IPS-18a (cell line): ENCODE results near the gene RAD17.
"Not testable (repeated sequence)": the region's sequence is repeated elsewhere in the genome, so short reads cannot be mapped to it uniquely, and the experiment has no call there.

Experiments used
- H3K27ac ChIP-seq: one replicate; pipeline ENCODE4 v1.5.1; 2013; ENCODE audit warnings: low read length
- H3K27me3 ChIP-seq: one replicate; pipeline ENCODE4 v1.6.1; 2013; ENCODE audit warnings: mild to moderate bottlenecking, low read length; ENCODE audit not compliant: control insufficient read depth, insufficient read depth
- H3K36me3 ChIP-seq: one replicate; pipeline ENCODE4 v1.6.1; 2013; ENCODE audit warnings: low read depth, low read length; ENCODE audit not compliant: control insufficient read depth
- H3K4me1 ChIP-seq: one replicate; pipeline ENCODE4 v1.6.1; 2013; ENCODE audit warnings: low read depth, low read length; ENCODE audit not compliant: control insufficient read depth
- H3K4me3 ChIP-seq: one replicate; pipeline ENCODE4 v1.5.1; 2013; ENCODE audit warnings: low read length
- H3K9ac ChIP-seq: one replicate; pipeline ENCODE4 v1.6.1; 2013; ENCODE audit warnings: mild to moderate bottlenecking, low read length, moderate library complexity
- H3K9me3 ChIP-seq: one replicate; pipeline ENCODE4 v1.6.1; 2013; ENCODE audit warnings: low read depth, low read length; ENCODE audit not compliant: control insufficient read depth

Gene RAD17

GRCh38 chr5:69369340-69370121 is at the start of gene RAD17, which contains the start of the genes AK6 and TAF9:
RAD17 (plus strand) TSS chr5:69369818; CDS start chr5:69372209, 2,391 bp downstream.
AK6 (minus strand) TSS chr5:69369520; CDS start chr5:69369490, 30 bp downstream.
TAF9 (minus strand) TSS chr5:69369520; CDS start chr5:69365737, 3,783 bp downstream.
- peak within 1 kb of the TSS; percentile 94 for H3K27ac ChIP-seq
- H3K4me1 ChIP-seq = peaks cover 12% of the 10 kb centered on the region
- peak within 1 kb of the TSS; percentile 98 for H3K9ac ChIP-seq
- H3K36me3 ChIP-seq = peaks cover 26% of the 10 kb centered on the region
- no peaks in the 10 kb centered on the region for H3K9me3 ChIP-seq
- H3K4me3 ChIP-seq = peak within 1 kb of the TSS; percentile 97
- no peaks in the 10 kb centered on the region for H3K27me3 ChIP-seq

- Histone ChIP-seq H3K4me1 (no peaks in the 10 kb centered on the region), H3K36me3 (no peaks in the 10 kb centered on the region), H3K4me3 (no peak overlapping the region), H3K27ac (no peak overlapping the region), H3K9me3 (no peaks in the 10 kb centered on the region), H3K9ac (no peak overlapping the region), H3K27me3 (no peaks in the 10 kb centered on the region)
Observed at GRCh38 chr5:69326365-69326764, 43.3 kb upstream of the RAD17 start.

- no peaks in the 10 kb centered on the region for H3K27me3 ChIP-seq
- H3K4me3 ChIP-seq = no peak overlapping the region
- H3K9ac ChIP-seq = no peak overlapping the region
- no peak overlapping the region for H3K27ac ChIP-seq
- H3K4me1 ChIP-seq = peaks cover 4% of the 10 kb centered on the region
- no peaks in the 10 kb centered on the region for H3K9me3 ChIP-seq
- H3K36me3 ChIP-seq = no peaks in the 10 kb centered on the region
Observed at GRCh38 chr5:69329905-69330489, 39.6 kb upstream of the RAD17 start.

- Histone ChIP-seq H3K27me3 (no peaks in the 10 kb centered on the region), H3K4me3 (peak overlapping the region; percentile 59), H3K27ac (no peak overlapping the region), H3K9ac (peak overlapping the region; percentile 40), H3K9me3 (no peaks in the 10 kb centered on the region), H3K4me1 (peaks cover 4% of the 10 kb centered on the region), H3K36me3 (no peaks in the 10 kb centered on the region)
Observed at GRCh38 chr5:69331528-69332445, 37.8 kb upstream of the RAD17 start.

GRCh38 chr5:69333668-69334315 is 35.8 kb upstream of the RAD17 start:
- H3K9ac ChIP-seq, H3K36me3 ChIP-seq, H3K27ac ChIP-seq, H3K4me1 ChIP-seq, H3K27me3 ChIP-seq, H3K9me3 ChIP-seq, H3K4me3 ChIP-seq: not testable (repeated sequence)

- Histone ChIP-seq H3K9me3 (no peaks in the 10 kb centered on the region), H3K27ac (no peak overlapping the region), H3K9ac (no peak overlapping the region), H3K4me1 (peaks cover 4% of the 10 kb centered on the region), H3K4me3 (no peak overlapping the region), H3K36me3 (no peaks in the 10 kb centered on the region), H3K27me3 (no peaks in the 10 kb centered on the region)
Observed at GRCh38 chr5:69334793-69335268, 34.8 kb upstream of the RAD17 start.

GRCh38 chr5:69335341-69335935 is 34.2 kb upstream of the RAD17 start:
- no peak overlapping the region for H3K9ac ChIP-seq
- no peaks in the 10 kb centered on the region for H3K36me3 ChIP-seq
- H3K4me1 ChIP-seq = peaks cover 4% of the 10 kb centered on the region
- H3K27ac ChIP-seq = no peak overlapping the region
- H3K9me3 ChIP-seq = no peaks in the 10 kb centered on the region
- no peaks in the 10 kb centered on the region for H3K27me3 ChIP-seq
- H3K4me3 ChIP-seq = no peak overlapping the region

- no peaks in the 10 kb centered on the region for H3K36me3 ChIP-seq
- no peaks in the 10 kb centered on the region for H3K4me1 ChIP-seq
- no peaks in the 10 kb centered on the region for H3K9me3 ChIP-seq
- H3K4me3 ChIP-seq = no peak overlapping the region
- no peaks in the 10 kb centered on the region for H3K27me3 ChIP-seq
- H3K9ac ChIP-seq = no peak overlapping the region
- H3K27ac ChIP-seq = no peak overlapping the region
Observed at GRCh38 chr5:69341520-69342161, 28.0 kb upstream of the RAD17 start.

GRCh38 chr5:69343083-69343482 is 26.5 kb upstream of the RAD17 start:
- H3K9me3 ChIP-seq = no peaks in the 10 kb centered on the region
- no peaks in the 10 kb centered on the region for H3K4me1 ChIP-seq
- H3K27me3 ChIP-seq = no peaks in the 10 kb centered on the region
- no peak overlapping the region for H3K27ac ChIP-seq
- H3K36me3 ChIP-seq = no peaks in the 10 kb centered on the region
- H3K4me3 ChIP-seq = no peak overlapping the region
- H3K9ac ChIP-seq = no peak overlapping the region

- H3K4me3 ChIP-seq = no peak overlapping the region
- no peaks in the 10 kb centered on the region for H3K27me3 ChIP-seq
- no peak overlapping the region for H3K9ac ChIP-seq
- H3K9me3 ChIP-seq = no peaks in the 10 kb centered on the region
- peaks cover 26% of the 10 kb centered on the region for H3K36me3 ChIP-seq
- H3K27ac ChIP-seq = no peak overlapping the region
- no peaks in the 10 kb centered on the region for H3K4me1 ChIP-seq
Observed at GRCh38 chr5:69350664-69351063, 19.0 kb upstream of the RAD17 start.
